Lower lobe of right lung (tissue), 2 donors: Measurements from ENCODE around the gene ADAM19. TPM values are rescaled to one million over a fixed set of nuclear protein-coding genes. Genes with fewer than 3 reads are reported as not detected.

ENCODE experiments used
- ATAC-seq, 2 donors: fragments of 200-7000 bp; cut with Tn5 transposase; one replicate each; pipeline ENCODE4 v1.9.1; 2020 to 2022; ENCODE audit warnings: mild to moderate bottlenecking in 2 of 2, moderate library complexity in 2 of 2
- DNase-seq: peaks from one replicate; pipeline ENCODE4 v3.0.0-alpha.2; 2020
- H3K27ac ChIP-seq: fragments of 200-600 bp; one replicate; pipeline ENCODE4 v1.8.0; 2022
- H3K27me3 ChIP-seq: fragments of 200-600 bp; one replicate; pipeline ENCODE4 v1.8.0; 2022; ENCODE audit warnings: low read depth
- H3K36me3 ChIP-seq: fragments of 200-600 bp; one replicate; pipeline ENCODE4 v1.8.0; 2022; ENCODE audit warnings: mild to moderate bottlenecking
- H3K4me1 ChIP-seq: fragments of 200-600 bp; one replicate; pipeline ENCODE4 v1.8.0; 2022
- H3K4me3 ChIP-seq: fragments of 200-600 bp; one replicate; pipeline ENCODE4 v1.8.0; 2022; ENCODE audit warnings: mild to moderate bottlenecking
- H3K9me3 ChIP-seq: fragments of 200-600 bp; one replicate; pipeline ENCODE4 v1.8.0; 2022
- CTCF ChIP-seq: fragments of 200-600 bp; IDR thresholded peaks from one replicate; pipeline ENCODE4 v1.8.0; 2022; ENCODE audit warnings: antibody characterized with exemption, mild to moderate bottlenecking
- intact Hi-C: fragments of 100-400 bp; cut with DNase I; formaldehyde crosslinking; loops from one replicate; pipeline ENCODE4 v1.11.0; 2022
- total RNA-seq: library from RNA; stranded (reverse); fragmentation: NEBNext Ultra II Directional; extraction: Animal tissue kit (Norgen Biotek cat#: 25700); gene quantifications from one replicate; pipeline ENCODE4 v1.2.1, GENCODE V29; 2021
- donor health status: DM: no; HTN: yes; CAD: no; lungs with severe emphysema.

ADAM19 gene
- total RNA-seq, 1 donor from 2014 or later: 12.0 TPM

GRCh38 chr5:157613385-157614245, 38.0 kb upstream of the ADAM19 start:
- ATAC-seq: no peak
- DNase-seq: no peak
- H3K4me1 ChIP-seq: no peaks in the 10 kb centered on the region
- no peaks in the 10 kb centered on the region for H3K27me3 ChIP-seq
- TF ChIP-seq CTCF: no peak
- no peak overlapping the region for H3K27ac ChIP-seq
- intact Hi-C loops: no loop called here
- H3K36me3 ChIP-seq: no peaks in the 10 kb centered on the region
- H3K9me3 ChIP-seq: no peaks in the 10 kb centered on the region
- H3K4me3 ChIP-seq: no peak overlapping the region

GRCh38 chr5:157612581-157612980, 37.0 kb upstream of the ADAM19 start:
- Histone ChIP-seq H3K4me3 (no peak overlapping the region), H3K9me3 (no peaks in the 10 kb centered on the region), H3K36me3 (no peaks in the 10 kb centered on the region), H3K4me1 (no peaks in the 10 kb centered on the region), H3K27ac (no peak overlapping the region), H3K27me3 (no peaks in the 10 kb centered on the region)
- no peak for TF ChIP-seq CTCF
- ATAC-seq: no peak
- DNase-seq: no peak
- intact Hi-C loops: no loop called here

GRCh38 chr5:157611571-157612476, 36.2 kb upstream of the ADAM19 start:
- no peak for ATAC-seq
- Histone ChIP-seq H3K36me3 (no peaks in the 10 kb centered on the region), H3K4me1 (no peaks in the 10 kb centered on the region), H3K9me3 (no peaks in the 10 kb centered on the region), H3K27me3 (no peaks in the 10 kb centered on the region), H3K4me3 (no peak overlapping the region), H3K27ac (no peak overlapping the region)
- no peak for DNase-seq
- TF ChIP-seq CTCF: no peak
- intact Hi-C loops: no loop called here

GRCh38 chr5:157610990-157611389, 35.4 kb upstream of the ADAM19 start:
- intact Hi-C loops: no loop called here
- H3K4me3 ChIP-seq: no peak overlapping the region
- TF ChIP-seq CTCF: no peak
- H3K4me1 ChIP-seq: no peaks in the 10 kb centered on the region
- H3K27ac ChIP-seq: no peak overlapping the region
- ATAC-seq (no peak), DNase-seq (no peak)
- no peaks in the 10 kb centered on the region for H3K9me3 ChIP-seq
- no peaks in the 10 kb centered on the region for H3K27me3 ChIP-seq
- no peaks in the 10 kb centered on the region for H3K36me3 ChIP-seq

GRCh38 chr5:157608972-157609565, 33.5 kb upstream of the ADAM19 start:
- no peak for ATAC-seq

More at GRCh38 chr5:157608972-157609565, 33.5 kb upstream of the ADAM19 start:
- no peaks in the 10 kb centered on the region for H3K9me3 ChIP-seq
- no peak for DNase-seq
- no peak overlapping the region for H3K4me3 ChIP-seq
- no peaks in the 10 kb centered on the region for H3K27me3 ChIP-seq
- TF ChIP-seq CTCF: no peak
- H3K4me1 ChIP-seq: no peaks in the 10 kb centered on the region
- no peaks in the 10 kb centered on the region for H3K36me3 ChIP-seq
- H3K27ac ChIP-seq: no peak overlapping the region
- intact Hi-C loops: no loop called here
